Measurements from ENCODE around the gene CALHM3. TPM values are rescaled to one million over a fixed set of nuclear protein-coding genes. Genes with fewer than 3 reads are reported as not detected.
A peak's percentile ranks its signal among the peaks of the same experiment; 100 is the strongest.

Gene CALHM3
- total RNA-seq, 4 donors from 2014 or later, result not detected

DNA sequence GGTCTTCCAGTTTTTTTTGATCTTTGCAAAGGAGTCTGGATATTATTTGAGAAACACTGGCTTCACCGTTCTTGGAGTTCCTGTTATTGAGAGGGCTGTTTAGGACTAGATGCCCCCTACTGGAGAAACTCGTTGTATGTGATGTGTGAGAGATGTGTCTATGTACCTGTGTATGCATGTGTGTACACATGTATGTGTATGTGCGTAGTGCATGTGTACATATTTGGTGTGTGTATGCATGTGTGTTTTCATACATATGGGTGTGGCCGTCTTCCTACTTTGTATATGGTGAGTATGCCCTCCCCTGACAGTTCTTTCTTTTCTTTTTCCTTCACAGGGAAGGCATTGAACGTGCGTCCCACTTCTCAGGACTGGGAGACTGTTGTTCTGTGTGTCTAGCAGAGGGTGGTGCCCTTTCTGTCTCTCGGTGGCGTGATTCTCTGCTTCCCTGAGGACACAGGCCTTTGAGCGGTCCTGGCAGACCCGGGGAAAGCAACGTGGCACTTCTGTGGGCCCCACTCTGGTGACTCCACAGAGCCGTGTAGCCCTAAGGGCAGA lies 3.0 kb upstream of the CALHM3 start:
- no peak overlapping the region for H3K27ac ChIP-seq
- H3K4me3 ChIP-seq, result no peak overlapping the region
- no peaks in the 10 kb centered on the region for H3K36me3 ChIP-seq
- no peak for DNase-seq (ENCODE audit: low spot score in 2 of 2)
- H3K4me1 ChIP-seq, result peaks cover 23% of the 10 kb centered on the region
- WGBS, result 46% methylated on average over 12 of the region's 12 CpGs
- TF ChIP-seq POLR2A (IDR thresholded peaks at IDR 0.05) (no peak), POLR2AphosphoS5 (IDR thresholded peaks at IDR 0.05) (no peak), EP300 (IDR thresholded peaks at IDR 0.05) (no peak)
- TF ChIP-seq, protein P1, sequence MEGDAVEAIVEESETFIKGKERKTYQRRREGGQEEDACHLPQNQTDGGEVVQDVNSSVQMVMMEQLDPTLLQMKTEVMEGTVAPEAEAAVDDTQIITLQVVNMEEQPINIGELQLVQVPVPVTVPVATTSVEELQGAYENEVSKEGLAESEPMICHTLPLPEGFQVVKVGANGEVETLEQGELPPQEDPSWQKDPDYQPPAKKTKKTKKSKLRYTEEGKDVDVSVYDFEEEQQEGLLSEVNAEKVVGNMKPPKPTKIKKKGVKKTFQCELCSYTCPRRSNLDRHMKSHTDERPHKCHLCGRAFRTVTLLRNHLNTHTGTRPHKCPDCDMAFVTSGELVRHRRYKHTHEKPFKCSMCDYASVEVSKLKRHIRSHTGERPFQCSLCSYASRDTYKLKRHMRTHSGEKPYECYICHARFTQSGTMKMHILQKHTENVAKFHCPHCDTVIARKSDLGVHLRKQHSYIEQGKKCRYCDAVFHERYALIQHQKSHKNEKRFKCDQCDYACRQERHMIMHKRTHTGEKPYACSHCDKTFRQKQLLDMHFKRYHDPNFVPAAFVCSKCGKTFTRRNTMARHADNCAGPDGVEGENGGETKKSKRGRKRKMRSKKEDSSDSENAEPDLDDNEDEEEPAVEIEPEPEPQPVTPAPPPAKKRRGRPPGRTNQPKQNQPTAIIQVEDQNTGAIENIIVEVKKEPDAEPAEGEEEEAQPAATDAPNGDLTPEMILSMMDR (IDR thresholded peaks at IDR 0.05), result peak; percentile 37 to 42
- no peaks in the 10 kb centered on the region for H3K27me3 ChIP-seq
- no peaks in the 10 kb centered on the region for H3K9me3 ChIP-seq

DNA sequence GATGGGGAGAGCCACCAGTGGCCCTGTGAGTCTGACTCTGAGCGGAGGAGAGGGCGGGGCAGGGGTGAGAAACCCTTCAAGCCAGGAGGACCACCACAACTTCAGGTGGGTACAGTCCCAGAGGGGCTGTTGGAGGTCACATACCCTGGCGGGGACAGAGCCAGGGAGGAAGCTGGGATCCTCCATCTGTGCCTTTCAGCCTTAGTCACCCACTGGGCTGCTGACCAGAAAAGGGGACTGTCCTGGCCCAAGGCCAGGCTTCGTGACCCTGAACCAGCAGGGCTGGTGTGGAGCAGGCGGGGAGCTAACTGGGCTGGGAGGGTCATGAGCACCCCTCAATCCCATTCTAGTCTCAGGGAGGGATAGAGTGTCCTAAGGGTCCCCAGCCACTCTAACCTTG lies 1.5 kb upstream of the CALHM3 start:
- Histone ChIP-seq H3K4me3 (no peak overlapping the region), H3K4me1 (peaks cover 19% of the 10 kb centered on the region), H3K36me3 (no peaks in the 10 kb centered on the region), H3K27me3 (no peaks in the 10 kb centered on the region), H3K27ac (no peak overlapping the region), H3K9me3 (no peaks in the 10 kb centered on the region)
- 66% methylated on average over 4 of the region's 5 CpGs for WGBS
- TF ChIP-seq POLR2A (IDR thresholded peaks at IDR 0.05) (no peak), EP300 (IDR thresholded peaks at IDR 0.05) (no peak), POLR2AphosphoS5 (IDR thresholded peaks at IDR 0.05) (no peak)
- TF ChIP-seq, protein P1 (IDR thresholded peaks at IDR 0.05), result no peak
- DNase-seq (ENCODE audit: low spot score in 2 of 2), result no peak

DNA sequence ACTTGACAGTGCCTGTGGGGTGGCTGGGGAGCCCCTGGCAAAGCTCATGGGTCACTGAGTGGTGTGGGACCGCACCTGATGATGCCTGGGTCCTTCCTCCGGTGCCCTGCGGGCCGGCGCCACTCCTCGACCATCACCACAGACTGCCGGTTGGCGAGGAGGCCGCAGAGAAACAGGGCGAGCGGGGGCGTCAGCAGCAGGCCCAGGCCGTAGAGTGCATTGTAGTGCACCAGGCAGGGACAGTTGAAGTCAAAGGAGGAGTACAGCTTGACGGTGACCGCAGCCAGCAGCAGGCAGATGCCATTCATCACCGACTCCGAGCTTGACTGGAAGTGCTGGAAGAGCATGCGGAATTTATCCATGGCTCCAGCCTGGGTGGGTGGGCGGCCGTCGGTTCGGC lies 369 bp downstream of the CALHM3 start:
- TF ChIP-seq, protein P1 (IDR thresholded peaks at IDR 0.05), result no peak
- TF ChIP-seq POLR2AphosphoS5 (IDR thresholded peaks at IDR 0.05) (no peak), POLR2A (IDR thresholded peaks at IDR 0.05) (no peak), EP300 (IDR thresholded peaks at IDR 0.05) (no peak)
- Histone ChIP-seq H3K4me3 (no peak overlapping the region), H3K4me1 (peaks cover 17% of the 10 kb centered on the region), H3K27me3 (no peaks in the 10 kb centered on the region), H3K27ac (no peak overlapping the region), H3K9me3 (no peaks in the 10 kb centered on the region), H3K36me3 (no peaks in the 10 kb centered on the region)
- DNase-seq (ENCODE audit: low spot score in 2 of 2), result no peak
- 82% methylated on average over 19 of the region's 22 CpGs for WGBS

DNA sequence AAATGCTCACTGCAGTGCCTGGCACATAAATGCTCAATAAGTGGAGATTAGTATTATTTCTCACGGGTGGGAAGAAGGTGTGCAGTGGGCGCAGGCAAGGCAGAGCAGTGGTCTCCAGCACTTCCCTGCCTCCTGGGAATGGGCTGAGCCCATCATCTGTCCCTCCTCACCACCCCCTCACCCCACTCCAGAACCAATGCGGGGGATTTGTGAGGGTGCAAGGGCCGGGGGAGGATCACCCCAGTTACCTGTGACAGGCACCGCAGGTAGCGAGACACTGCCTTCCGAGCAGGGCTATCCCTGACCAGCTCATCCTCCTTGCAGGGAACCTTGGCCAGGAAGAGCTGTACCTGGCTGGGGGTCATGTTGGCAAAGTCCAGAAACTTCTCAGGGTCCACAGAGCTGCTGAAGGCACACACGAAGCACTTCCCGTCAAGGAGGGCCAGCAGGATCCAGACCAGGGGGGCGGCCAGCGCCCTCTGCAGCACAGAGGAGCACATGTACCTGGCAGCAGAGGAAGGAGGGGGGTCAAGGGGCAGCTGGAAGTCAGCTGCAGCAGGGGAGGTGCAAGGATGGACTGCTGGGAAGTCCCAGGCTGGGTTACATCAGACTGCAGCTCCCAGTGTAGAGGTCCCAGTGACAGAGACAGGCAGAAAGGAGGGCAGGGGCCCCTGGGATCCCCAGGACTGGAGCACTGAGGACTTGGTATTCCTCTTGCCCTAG lies 2.8 kb downstream of the CALHM3 start:
- H3K27ac ChIP-seq, result no peak overlapping the region
- H3K36me3 ChIP-seq, result no peaks in the 10 kb centered on the region
- no peak overlapping the region for H3K4me3 ChIP-seq
- no peak for DNase-seq (ENCODE audit: low spot score in 2 of 2)
- 58% methylated on average over 8 of the region's 11 CpGs for WGBS
- H3K9me3 ChIP-seq, result no peaks in the 10 kb centered on the region
- H3K4me1 ChIP-seq, result peaks cover 20% of the 10 kb centered on the region
- H3K27me3 ChIP-seq, result no peaks in the 10 kb centered on the region
- TF ChIP-seq POLR2AphosphoS5 (IDR thresholded peaks at IDR 0.05) (no peak), EP300 (IDR thresholded peaks at IDR 0.05) (no peak), POLR2A (IDR thresholded peaks at IDR 0.05) (no peak)
- TF ChIP-seq, protein P1 (IDR thresholded peaks at IDR 0.05), result no peak

DNA sequence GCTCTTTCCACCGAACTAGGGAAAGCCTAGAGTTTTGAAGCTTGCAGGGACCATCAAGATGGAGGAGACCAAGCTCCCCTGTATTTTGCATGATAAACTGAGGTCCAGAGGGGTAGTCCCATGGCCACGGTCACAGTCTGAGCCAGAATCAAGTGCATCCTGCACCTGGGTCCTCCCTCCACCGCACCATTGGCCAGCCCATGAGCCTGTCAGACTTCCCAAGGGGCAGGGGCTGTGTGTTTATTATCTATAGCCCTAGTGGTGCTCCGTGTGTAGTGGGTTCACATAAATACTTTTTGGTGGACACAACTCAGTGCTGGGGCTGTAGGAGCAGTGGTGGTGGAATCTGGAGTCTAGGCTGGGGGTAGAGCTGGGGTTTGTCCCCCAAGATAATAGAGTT lies 3.6 kb downstream of the CALHM3 start:
- Histone ChIP-seq H3K4me3 (no peak overlapping the region), H3K9me3 (no peaks in the 10 kb centered on the region), H3K36me3 (no peaks in the 10 kb centered on the region), H3K27me3 (no peaks in the 10 kb centered on the region), H3K27ac (no peak overlapping the region), H3K4me1 (peaks cover 14% of the 10 kb centered on the region)
- no peak for DNase-seq (ENCODE audit: low spot score in 2 of 2)
- 80% methylated on average over 2 of the region's 4 CpGs for WGBS
- no peak for TF ChIP-seq POLR2AphosphoS5 (IDR thresholded peaks at IDR 0.05)
- TF ChIP-seq POLR2A (IDR thresholded peaks at IDR 0.05), result no peak
- TF ChIP-seq EP300 (IDR thresholded peaks at IDR 0.05), result no peak
- TF ChIP-seq, protein P1 (IDR thresholded peaks at IDR 0.05), result no peak
